ENCODE results near the gene ADAMTS19.

- no peak for TF ChIP-seq EZH2phosphoT487 (IDR thresholded peaks at IDR 0.05; ENCODE audit: borderline replicate concordance, low read depth, low read length)
- no peak for TF ChIP-seq CTCF (conservative IDR thresholded peaks at IDR 0.05; ENCODE audit: low read length)
These were observed 286.8 kb downstream of the ADAMTS19 start for GRCh38 chr5:129746876-129747275.
